HTERT RPE-1 (cell line): ENCODE measurements around the gene OR11H1.
"Not testable (repeated sequence)": the region's sequence is repeated elsewhere in the genome, so short reads cannot be mapped to it uniquely, and the experiment has no call there.

Experiments
- in situ Hi-C: fragments of 300-500 bp; cut with MboI; formaldehyde crosslinking; loops from 4 replicates; pipeline ENCODE4 v1.14.3; 2020; ENCODE audit warnings: low sequenced_read_pairs

Gene OR11H1

GRCh38 chr22:15527892-15528291 is at the start of gene OR11H1:
OR11H1 (plus strand) TSS chr22:15528192; CDS start chr22:15528192, 0 bp downstream.
- in situ Hi-C loops = not testable (repeated sequence)

DNA sequence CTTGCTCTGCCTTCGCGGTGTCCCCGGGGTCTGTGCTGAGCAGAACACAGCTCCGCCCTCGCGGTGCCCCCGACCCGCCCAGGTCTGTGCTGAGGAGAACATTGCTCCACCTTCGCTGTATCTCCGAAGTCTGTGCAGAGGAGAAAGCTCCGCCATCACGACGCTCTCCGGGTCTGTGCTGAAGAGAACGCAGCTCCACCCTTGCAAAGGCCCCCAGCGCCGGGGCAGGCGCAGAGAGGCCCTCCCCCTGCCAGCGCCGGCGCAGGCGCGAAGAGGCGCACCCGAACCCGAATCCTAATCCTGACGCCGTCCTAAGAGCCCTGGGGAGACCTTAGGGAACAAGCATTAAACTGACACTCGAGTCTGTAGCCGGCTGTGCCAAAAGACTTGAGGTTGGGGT is 18.0 kb upstream of the OR11H1 start:
- in situ Hi-C loops = not testable (repeated sequence)

- in situ Hi-C loops = not testable (repeated sequence)
These were observed 12.1 kb upstream of the OR11H1 start for GRCh38 chr22:15515896-15516295.

DNA sequence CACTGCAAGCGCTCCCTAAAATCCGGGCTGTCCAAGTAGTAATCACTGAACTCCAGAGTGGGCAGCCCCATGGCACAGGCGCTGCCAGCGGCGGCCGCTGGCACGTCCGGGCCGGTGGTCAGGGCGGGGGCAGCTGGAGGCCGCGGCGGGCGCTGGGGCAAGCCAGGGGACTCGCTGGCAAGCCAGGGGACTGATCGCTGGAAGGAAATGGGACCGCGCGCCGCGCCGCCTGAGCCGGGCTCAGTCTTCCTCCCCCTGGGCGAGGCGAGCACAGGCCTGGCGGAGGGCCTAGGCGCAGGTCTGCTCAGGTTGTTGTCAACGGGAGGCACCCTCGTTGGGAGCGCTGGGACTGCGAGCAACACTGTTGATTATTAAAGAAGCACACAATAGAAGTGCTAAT is 25.8 kb downstream of the OR11H1 start:
- in situ Hi-C loops = not testable (repeated sequence)

DNA sequence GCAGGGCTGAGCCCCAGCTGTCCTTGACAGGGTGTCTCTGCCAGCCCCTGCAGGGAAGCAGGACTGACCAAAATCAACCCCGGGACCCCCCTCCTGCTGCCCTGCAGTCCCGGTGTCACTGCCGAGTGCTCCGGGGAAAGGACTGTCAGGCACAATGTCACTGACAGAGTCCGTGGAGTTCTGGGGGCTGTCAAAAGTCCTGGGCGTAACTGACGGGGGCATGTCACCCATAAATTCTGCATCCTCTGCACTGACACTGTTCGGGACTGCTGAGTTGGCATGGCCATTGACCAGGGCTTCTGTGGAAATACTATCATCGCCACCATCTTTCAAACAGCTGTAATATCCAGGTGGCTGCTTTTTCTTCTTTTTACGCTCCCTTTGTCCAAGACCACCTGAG is 35.5 kb downstream of the OR11H1 start:
- in situ Hi-C loops = not testable (repeated sequence)

GRCh38 chr22:15565063-15565462 is 37.1 kb downstream of the OR11H1 start:
- in situ Hi-C loops = not testable (repeated sequence)
